Brain pericyte (primary cell): ENCODE measurements around the gene KRT6A.
"Not testable (repeated sequence)": the region's sequence is repeated elsewhere in the genome, so short reads cannot be mapped to it uniquely, and the experiment has no call there.

ENCODE experiments used
- DNase-seq: peaks from one replicate; pipeline ENCODE4 v3.0.0-alpha.2; 2012; ENCODE audit warnings: low read depth, low spot score

The KRT6A gene

DNA sequence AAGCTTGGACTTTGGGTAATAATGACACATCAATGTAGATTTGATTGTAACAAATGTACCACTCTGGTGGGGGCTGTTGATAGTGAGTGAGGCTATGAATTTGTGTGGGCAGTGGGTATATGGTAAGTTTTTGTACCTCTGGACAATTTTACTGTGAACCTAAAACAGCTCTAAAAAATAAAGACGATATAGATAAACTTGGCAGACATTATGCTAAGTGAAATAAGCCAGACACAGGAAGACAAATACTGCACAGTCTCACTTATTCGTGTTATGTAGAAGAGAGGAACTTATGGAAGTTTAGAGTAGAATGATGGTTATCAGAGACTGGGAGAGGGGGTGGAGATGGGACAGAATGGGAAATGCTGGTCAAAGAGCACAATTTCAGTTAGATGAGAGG lies 28.2 kb downstream of the KRT6A start:
- no peak for DNase-seq

- DNase-seq, result no peak
These were observed 31.4 kb downstream of the KRT6A start for GRCh38 chr12:52461693-52462092.

DNA sequence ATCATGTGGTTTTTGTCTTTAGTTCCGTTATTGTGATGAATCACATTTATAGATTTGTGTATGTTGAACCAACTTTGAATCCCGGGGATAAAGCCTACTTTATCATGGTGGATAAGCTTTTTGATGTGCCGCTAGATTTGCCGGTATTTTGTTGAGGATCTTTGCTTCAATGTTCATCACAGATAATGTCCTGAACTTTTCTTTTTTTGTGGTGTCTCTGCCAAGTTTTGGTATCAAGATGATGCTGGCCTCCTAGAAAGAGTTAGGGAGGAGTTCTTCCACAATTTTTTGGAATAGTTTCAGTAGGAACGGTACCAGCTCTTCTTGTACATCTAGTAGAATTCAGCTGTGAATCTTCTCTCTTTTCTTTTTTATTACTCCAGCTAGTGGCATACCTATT lies 34.2 kb downstream of the KRT6A start:
- no peak for DNase-seq

DNA sequence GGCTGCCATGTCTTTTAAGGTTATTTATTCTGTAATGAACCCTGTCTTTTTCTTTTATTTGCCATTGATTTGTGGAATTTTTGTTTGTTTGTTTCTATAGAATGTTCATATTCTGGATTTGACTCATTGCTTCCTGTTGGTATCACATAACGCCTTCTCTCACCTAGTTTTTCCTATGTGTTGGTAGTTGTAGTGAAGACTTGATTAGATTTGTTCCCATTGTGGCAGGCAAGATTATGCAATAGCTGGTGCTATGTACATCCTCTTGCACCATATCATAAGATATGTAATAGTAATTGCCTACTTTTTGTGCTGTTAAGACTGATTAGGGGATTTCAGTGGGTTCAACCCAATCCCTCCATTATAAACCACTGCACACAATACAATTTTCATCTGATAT lies 37.2 kb downstream of the KRT6A start:
- DNase-seq, result no peak

DNA sequence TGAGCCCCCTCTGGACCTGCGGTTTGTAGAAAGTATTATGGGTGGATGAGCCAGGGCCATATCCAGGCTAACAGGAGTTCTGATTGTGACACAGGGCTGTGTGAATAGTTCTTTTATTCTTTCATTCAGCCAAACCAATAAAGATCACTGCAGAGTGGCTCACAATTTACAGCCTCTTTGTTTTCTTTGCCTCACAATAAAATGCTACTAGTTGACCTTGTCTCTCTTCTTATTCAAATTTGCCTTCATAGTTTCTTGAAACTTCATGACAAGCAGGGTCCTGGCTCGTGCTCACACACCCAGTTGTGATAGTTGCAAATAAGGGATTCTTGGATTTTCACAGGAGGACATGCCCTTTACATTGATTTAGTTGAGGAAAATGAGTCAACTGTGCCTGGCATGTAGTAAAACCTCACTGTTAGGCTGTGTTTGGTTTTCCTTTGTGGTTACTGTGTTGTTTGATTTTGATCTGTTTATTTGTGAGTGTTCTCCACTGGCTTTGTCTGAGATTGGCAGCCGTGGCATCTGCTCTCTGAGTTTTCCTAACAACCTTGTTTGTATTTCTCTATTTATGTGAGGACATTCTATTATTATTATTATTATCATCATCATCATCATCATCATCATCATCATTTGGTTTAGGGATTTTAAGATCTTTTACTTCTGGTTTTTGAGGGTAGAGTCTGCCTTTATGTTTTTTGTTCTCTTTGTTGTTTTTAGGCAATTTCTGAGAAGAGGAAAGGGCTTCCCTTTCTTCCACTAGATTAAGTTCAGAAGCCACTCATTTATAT lies 38.5 kb downstream of the KRT6A start:
- DNase-seq, result no peak

GRCh38 chr12:52452101-52452500 lies 41.0 kb downstream of the KRT6A start, which contains the start of gene KRT6B:
KRT6B (minus strand) TSS chr12:52452146; CDS start chr12:52452078, 68 bp downstream.
- no peak for DNase-seq

- no peak for DNase-seq
These were observed 44.8 kb downstream of the KRT6A start for GRCh38 chr12:52448228-52448627.

DNA sequence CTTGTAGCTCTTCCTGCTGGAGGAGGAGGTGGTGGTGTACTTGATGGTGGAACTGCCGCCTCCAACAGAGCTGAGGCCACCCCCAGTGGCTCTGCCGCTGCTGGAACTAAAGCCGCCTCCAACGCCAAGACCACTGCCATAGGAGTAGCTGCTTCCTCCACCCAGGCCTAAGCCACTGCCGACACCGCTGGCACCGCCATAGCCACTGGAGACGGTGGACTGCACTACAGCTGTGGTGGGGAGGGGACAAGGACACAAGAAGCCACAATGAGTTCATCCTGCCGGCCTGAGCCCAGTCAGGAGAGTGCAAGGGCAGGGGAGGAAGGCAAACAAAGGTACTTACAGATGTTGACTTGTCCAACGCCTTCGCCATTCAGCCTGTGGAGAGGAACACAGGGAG lies 45.9 kb downstream of the KRT6A start:
- DNase-seq, result not testable (repeated sequence)

DNA sequence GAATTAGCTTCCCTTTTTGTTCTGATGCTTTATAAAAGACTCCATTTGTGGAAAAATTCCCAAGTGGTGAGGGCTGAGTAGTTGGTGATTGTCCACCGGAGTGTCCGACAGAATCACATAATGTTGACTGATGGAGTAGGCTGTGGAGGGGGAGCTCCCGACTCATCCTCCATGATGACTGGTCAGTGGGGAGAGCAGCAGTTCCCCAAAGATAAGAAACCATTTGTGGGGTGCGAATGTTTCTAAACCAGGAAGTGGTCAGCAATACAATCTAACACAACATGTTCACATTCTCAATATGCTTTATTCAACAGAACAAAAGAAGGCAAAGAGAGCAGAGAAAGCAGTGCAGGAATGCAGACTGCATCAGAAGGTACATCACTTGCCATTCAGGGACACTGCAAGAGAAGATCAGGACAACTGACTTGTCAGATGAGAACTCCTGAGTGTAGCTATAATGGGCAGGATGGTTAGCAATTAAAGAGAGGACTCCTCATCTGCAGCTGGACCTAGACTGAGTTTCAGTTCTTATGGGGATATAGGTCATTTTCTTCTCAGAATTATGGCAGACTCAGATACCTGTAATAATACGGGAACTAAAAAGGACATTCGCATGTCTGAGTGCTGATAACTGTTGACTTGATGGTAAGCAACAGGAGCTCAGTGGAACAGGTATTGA lies 46.6 kb downstream of the KRT6A start:
- no peak for DNase-seq

DNA sequence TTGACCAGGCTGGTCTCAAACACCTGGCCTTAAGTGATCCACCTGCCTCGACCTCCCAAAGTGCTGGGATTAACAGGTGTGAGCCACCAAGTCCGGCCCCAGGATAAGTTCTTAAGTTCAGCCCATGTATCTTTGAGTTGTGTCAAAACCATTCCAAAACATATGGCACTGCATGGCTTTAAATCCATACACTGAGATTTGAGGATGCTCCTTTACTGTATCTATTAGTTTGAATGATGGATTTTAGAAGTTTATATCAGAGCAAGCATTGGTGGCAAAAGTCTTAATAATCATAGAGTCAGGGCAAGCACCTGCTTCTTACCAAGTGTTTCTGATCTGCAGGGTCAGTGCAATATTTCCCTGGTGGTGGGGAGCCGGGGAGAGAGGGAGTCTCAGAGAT lies 47.2 kb downstream of the KRT6A start:
- DNase-seq, result no peak

- no peak for DNase-seq
These were observed 48.1 kb downstream of the KRT6A start for GRCh38 chr12:52444647-52445595.

DNA sequence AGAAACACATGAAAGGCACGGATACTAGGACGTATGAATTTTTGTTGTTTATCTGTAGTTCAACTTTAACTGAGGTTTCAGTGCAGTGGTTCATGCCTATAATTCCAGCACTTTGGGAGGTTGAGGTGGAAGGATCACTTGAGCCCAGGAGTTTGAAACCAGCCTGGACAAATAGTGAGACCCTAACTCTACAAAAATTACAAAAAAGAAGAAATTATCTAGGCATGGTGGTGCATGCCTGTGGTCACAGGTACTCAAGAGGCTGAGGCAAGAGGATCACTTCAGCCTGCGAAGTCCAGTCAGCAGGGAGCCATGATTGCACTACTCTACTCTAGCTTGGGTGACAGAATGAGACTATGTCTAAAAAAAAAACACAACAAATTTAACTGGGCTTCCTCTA lies 49.1 kb downstream of the KRT6A start:
- DNase-seq, result no peak

GRCh38 chr12:52442600-52443061 lies 50.4 kb downstream of the KRT6A start:
- no peak for DNase-seq

- no peak for DNase-seq
These were observed 51.6 kb downstream of the KRT6A start for GRCh38 chr12:52441320-52441911.

GRCh38 chr12:52440821-52441319 lies 52.2 kb downstream of the KRT6A start:
- no peak for DNase-seq

- no peak for DNase-seq
These were observed 53.2 kb downstream of the KRT6A start for GRCh38 chr12:52439845-52440244.

DNA sequence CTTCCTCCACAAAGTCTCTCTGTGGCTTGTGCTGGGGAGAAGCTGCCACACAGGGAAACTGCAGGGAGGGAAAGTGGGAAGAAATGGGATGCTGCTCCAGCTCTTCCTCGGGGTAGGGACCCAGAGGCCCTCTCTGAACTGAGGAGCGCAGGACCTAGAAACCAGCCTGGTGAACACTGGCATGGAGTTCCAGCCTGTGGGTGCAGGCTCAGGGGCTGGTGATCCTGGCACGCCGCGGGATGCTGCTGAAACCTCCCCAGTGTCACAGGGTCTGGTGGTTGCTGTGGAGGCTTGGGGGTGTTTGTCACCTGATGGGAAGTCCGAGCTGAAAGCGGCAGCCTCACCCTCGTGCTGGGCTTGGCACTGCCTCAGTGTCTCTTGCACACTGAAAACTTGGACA lies 53.6 kb downstream of the KRT6A start:
- no peak for DNase-seq

GRCh38 chr12:52438305-52439301 lies 54.5 kb downstream of the KRT6A start:
- no peak for DNase-seq

DNA sequence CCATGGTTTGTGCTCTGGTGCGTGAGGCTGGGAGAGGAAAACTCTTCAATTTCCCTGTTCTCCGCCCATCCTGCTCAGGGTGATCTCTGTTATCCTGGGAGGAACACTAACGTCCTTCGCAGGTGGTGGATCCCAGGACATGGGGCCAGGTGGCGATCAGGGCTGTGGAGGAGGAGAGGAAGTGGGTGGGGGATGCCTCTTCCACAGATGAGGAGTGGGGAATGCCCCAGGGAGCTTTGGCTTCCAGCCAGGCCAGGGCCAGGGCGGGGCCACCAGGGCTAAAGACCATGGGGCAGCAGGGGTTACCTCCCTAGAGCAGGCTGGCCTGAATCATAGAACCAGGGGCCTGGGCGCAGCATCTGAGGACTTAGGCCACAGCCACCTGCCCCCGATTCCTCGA lies 55.5 kb downstream of the KRT6A start:
- no peak for DNase-seq
